Measurements from ENCODE around the gene KCTD10. TPM values are rescaled to one million over a fixed set of nuclear protein-coding genes. Genes with fewer than 3 reads are reported as not detected.

The KCTD10 gene
- polyA plus RNA-seq, 1 of the 3 experiments (the other 2 are of a cell fraction): 66.9 TPM

DNA sequence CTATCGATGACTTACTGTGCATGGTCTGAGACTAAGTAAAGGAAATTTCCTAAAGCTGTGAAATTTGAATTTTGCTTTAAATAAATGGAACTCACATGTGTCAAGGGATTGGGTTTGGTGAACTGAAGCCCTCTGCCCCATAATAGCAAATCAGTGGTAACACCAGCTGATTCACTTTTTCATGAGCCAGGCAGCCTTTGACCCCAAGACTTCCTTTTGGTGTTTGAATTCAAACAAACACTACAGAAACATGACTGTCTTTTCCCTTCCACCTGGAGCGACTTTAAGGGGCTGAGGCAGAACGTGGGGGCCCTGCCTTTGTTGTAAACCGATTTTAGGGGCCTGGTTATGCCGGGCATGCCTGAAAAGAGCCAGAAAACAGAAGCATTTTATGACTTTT, 28.8 kb downstream of the KCTD10 start:
- CTCF ChIA-PET: interaction anchor here (3.3 to 4.8 kb wide), 2 partner anchors 15 to 20 kb away, joined by 15 to 20 read pairs; no protein-coding TSS in a partner anchor
- Histone ChIP-seq H3K4me1 (ENCODE audit: control insufficient read depth in 1 of 2, insufficient read depth in 2 of 2, low read depth in 1 of 2, low read length in 1 of 2) (no peaks in the 10 kb centered on the region), H3K27me3 (ENCODE audit: insufficient read depth) (no peaks in the 10 kb centered on the region), H3K79me2 (ENCODE audit: insufficient read depth) (peaks cover 55% of the 10 kb centered on the region), H3K9ac (no peak overlapping the region), H3K9me2 (no peaks in the 10 kb centered on the region), H3K36me3 (replicated peaks in 1 of 2; ENCODE audit: control insufficient read depth in 1 of 2, insufficient read depth in 2 of 2, low read length in 1 of 2) (peaks cover 44 to 64% of the 10 kb centered on the region in 2 experiments), H3K27ac (ENCODE audit: low read depth in 2 of 2, low read length in 1 of 2) (no peak overlapping the region), H2AFZ (ENCODE audit: low read depth) (no peak overlapping the region), H3K4me3 (ENCODE audit: low read depth in 2 of 2, low read length in 1 of 2) (no peak overlapping the region), H3F3A (replicated peaks; ENCODE audit: insufficient read depth) (peaks cover 5% of the 10 kb centered on the region), H4K20me1 (ENCODE audit: insufficient read depth) (peaks cover 16% of the 10 kb centered on the region; the same call in 1 of the 2 replicates), H3K9me3 (no peaks in the 10 kb centered on the region), H3K4me2 (no peak overlapping the region)
- no peak for DNase-seq
- TF ChIP-seq CTCF (IDR thresholded peaks at IDR 0.05) (no peak), RCOR1 (IDR thresholded peaks at IDR 0.05; ENCODE audit: low read length) (no peak)
- POLR2A ChIA-PET: no interaction called here
- WGBS (ENCODE audit: low lambda C conversion rate): 97% methylated on average over 5 of the region's 5 CpGs

GRCh38 chr12:109447482-109447881, 29.6 kb downstream of the KCTD10 start:
- H3K27ac ChIP-seq (ENCODE audit: low read depth in 2 of 2, low read length in 1 of 2): no peak overlapping the region
- POLR2A ChIA-PET: no interaction called here
- no peak overlapping the region for H3K4me3 ChIP-seq (ENCODE audit: low read depth in 2 of 2, low read length in 1 of 2)
- H2AFZ ChIP-seq (ENCODE audit: low read depth): no peak overlapping the region
- WGBS (ENCODE audit: low lambda C conversion rate): 84% methylated on average over 9 of the region's 9 CpGs
- H4K20me1 ChIP-seq (ENCODE audit: insufficient read depth): peaks cover 16% of the 10 kb centered on the region; the same call in 1 of the 2 replicates
- no peak overlapping the region for H3K9ac ChIP-seq
- H3K4me2 ChIP-seq: no peak overlapping the region
- CTCF ChIA-PET: interaction anchor here (3.3 to 4.8 kb wide), 2 partner anchors 14 to 19 kb away, joined by 15 to 20 read pairs; no protein-coding TSS in a partner anchor
- DNase-seq: no peak
- H3K79me2 ChIP-seq (ENCODE audit: insufficient read depth): peaks cover 48% of the 10 kb centered on the region
- no peaks in the 10 kb centered on the region for H3K27me3 ChIP-seq (ENCODE audit: insufficient read depth)
- peaks cover 39 to 63% of the 10 kb centered on the region in 2 experiments for H3K36me3 ChIP-seq (replicated peaks in 1 of 2; ENCODE audit: control insufficient read depth in 1 of 2, insufficient read depth in 2 of 2, low read length in 1 of 2)
- H3K9me3 ChIP-seq: no peaks in the 10 kb centered on the region
- H3K4me1 ChIP-seq (ENCODE audit: control insufficient read depth in 1 of 2, insufficient read depth in 2 of 2, low read depth in 1 of 2, low read length in 1 of 2): no peaks in the 10 kb centered on the region
- peaks cover 5% of the 10 kb centered on the region for H3F3A ChIP-seq (replicated peaks; ENCODE audit: insufficient read depth)
- TF ChIP-seq, protein P1, sequence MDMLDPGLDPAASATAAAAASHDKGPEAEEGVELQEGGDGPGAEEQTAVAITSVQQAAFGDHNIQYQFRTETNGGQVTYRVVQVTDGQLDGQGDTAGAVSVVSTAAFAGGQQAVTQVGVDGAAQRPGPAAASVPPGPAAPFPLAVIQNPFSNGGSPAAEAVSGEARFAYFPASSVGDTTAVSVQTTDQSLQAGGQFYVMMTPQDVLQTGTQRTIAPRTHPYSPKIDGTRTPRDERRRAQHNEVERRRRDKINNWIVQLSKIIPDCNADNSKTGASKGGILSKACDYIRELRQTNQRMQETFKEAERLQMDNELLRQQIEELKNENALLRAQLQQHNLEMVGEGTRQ (IDR thresholded peaks at IDR 0.05; ENCODE audit: borderline replicate concordance, low read depth, low read length): no peak
- no peak for TF ChIP-seq POLR2AphosphoS5 (IDR thresholded peaks at IDR 0.05; ENCODE audit: low read depth, low read length)
- TF ChIP-seq REST (IDR thresholded peaks at IDR 0.05; ENCODE audit: low read depth, low read length): no peak
- no peak for TF ChIP-seq RAD21 (IDR thresholded peaks at IDR 0.05; ENCODE audit: low read length)
- no peak for TF ChIP-seq JUND (IDR thresholded peaks at IDR 0.05)
- TF ChIP-seq, protein P2, sequence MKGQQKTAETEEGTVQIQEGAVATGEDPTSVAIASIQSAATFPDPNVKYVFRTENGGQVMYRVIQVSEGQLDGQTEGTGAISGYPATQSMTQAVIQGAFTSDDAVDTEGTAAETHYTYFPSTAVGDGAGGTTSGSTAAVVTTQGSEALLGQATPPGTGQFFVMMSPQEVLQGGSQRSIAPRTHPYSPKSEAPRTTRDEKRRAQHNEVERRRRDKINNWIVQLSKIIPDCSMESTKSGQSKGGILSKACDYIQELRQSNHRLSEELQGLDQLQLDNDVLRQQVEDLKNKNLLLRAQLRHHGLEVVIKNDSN (IDR thresholded peaks at IDR 0.05; ENCODE audit: borderline replicate concordance, low read depth): no peak
- TF ChIP-seq GABPA (IDR thresholded peaks at IDR 0.05; ENCODE audit: low read depth): no peak
- no peak for TF ChIP-seq FOSL2 (IDR thresholded peaks at IDR 0.05; ENCODE audit: borderline replicate concordance, low read depth)
- no peaks in the 10 kb centered on the region for H3K9me2 ChIP-seq
